ENCODE results near the gene CETN2.

The CETN2 gene

GRCh38 chrX:152869972-152870371 is 39.4 kb upstream of the CETN2 start:
- TF ChIP-seq, protein P1, sequence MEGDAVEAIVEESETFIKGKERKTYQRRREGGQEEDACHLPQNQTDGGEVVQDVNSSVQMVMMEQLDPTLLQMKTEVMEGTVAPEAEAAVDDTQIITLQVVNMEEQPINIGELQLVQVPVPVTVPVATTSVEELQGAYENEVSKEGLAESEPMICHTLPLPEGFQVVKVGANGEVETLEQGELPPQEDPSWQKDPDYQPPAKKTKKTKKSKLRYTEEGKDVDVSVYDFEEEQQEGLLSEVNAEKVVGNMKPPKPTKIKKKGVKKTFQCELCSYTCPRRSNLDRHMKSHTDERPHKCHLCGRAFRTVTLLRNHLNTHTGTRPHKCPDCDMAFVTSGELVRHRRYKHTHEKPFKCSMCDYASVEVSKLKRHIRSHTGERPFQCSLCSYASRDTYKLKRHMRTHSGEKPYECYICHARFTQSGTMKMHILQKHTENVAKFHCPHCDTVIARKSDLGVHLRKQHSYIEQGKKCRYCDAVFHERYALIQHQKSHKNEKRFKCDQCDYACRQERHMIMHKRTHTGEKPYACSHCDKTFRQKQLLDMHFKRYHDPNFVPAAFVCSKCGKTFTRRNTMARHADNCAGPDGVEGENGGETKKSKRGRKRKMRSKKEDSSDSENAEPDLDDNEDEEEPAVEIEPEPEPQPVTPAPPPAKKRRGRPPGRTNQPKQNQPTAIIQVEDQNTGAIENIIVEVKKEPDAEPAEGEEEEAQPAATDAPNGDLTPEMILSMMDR (IDR thresholded peaks at IDR 0.05; ENCODE audit: low read length, missing control alignments), result no peak
- DNase-seq (ENCODE audit: low read depth), result no peak
- no peak overlapping the region for H3K4me3 ChIP-seq (replicated peaks; ENCODE audit: low read depth, low read length)

DNA sequence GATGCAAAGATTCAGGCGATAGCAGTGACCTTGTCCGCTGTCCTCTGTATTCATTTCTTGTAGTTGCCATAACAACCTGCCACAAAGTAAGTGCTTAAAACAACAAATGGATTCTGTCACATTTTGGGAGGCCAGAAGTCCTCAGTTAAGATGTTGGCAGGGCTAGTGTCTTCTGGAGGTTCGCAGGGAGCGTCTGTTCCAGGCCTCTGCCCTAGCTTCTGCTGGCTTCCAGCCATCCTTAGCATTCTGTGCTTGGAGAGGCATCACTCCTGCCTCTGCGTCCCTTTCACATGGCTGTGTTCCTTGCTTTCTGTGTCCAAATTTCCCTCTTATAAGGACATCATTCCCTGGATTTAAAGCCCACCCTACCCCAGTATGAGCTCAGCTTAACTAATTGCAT is 35.8 kb upstream of the CETN2 start:
- H3K4me3 ChIP-seq (replicated peaks; ENCODE audit: low read depth, low read length), result no peak overlapping the region
- DNase-seq (ENCODE audit: low read depth), result no peak
- TF ChIP-seq, protein P1 (IDR thresholded peaks at IDR 0.05; ENCODE audit: low read length, missing control alignments), result no peak

GRCh38 chrX:152865232-152865920 is 34.8 kb upstream of the CETN2 start:
- TF ChIP-seq, protein P1 (IDR thresholded peaks at IDR 0.05; ENCODE audit: low read length, missing control alignments), result no peak
- no peak for DNase-seq (ENCODE audit: low read depth)
- H3K4me3 ChIP-seq (replicated peaks; ENCODE audit: low read depth, low read length), result no peak overlapping the region

- no peak for DNase-seq (ENCODE audit: low read depth)
- TF ChIP-seq, protein P1 (IDR thresholded peaks at IDR 0.05; ENCODE audit: low read length, missing control alignments), result no peak
- H3K4me3 ChIP-seq (replicated peaks; ENCODE audit: low read depth, low read length), result no peak overlapping the region
Measured at GRCh38 chrX:152861826-152862225, 31.3 kb upstream of the CETN2 start.

DNA sequence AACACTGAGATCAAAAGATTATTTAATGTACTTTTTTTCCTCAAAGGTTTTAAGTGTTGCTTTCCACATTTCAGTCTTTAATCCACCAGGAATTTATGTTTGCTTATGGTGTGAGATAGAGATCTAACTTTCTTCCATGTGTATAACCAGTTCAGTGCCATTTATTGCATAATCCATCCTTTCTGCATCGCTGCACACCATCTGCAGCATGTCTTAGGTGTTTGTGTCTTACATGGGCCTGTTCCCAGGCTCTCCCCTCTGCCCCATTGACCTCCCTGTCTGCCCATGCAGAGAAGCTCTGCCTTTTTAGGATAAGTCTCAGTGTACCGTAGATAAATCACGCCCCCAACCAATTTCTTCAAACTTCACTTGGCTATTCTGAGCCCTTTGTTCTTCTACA is 30.6 kb upstream of the CETN2 start:
- DNase-seq (ENCODE audit: low read depth), result peak; percentile 10
- TF ChIP-seq, protein P1 (IDR thresholded peaks at IDR 0.05; ENCODE audit: low read length, missing control alignments), result no peak
- no peak overlapping the region for H3K4me3 ChIP-seq (replicated peaks; ENCODE audit: low read depth, low read length)

DNA sequence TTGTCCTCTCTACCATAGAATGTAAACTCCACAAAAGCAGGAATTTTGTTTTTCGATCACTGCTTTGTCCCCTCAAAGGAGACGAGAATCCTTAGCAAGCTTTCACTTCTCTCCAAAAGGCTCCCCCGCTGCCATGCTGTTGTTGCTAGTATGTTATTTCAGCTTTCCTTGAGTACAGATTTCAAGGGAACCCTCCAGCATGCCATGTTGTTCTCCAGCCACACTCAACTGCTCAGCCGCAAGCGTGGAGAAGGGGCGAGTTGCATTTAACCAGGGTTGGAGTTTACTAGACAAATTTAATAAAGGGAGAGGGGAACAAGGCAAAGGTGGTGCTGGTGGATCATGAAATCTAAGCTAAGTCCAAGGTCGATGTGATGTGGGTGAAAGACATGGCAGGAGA is 23.4 kb upstream of the CETN2 start:
- TF ChIP-seq, protein P1 (IDR thresholded peaks at IDR 0.05; ENCODE audit: low read length, missing control alignments), result no peak
- DNase-seq (ENCODE audit: low read depth), result no peak
- no peak overlapping the region for H3K4me3 ChIP-seq (replicated peaks; ENCODE audit: low read depth, low read length)

GRCh38 chrX:152850465-152850864 is 19.9 kb upstream of the CETN2 start:
- H3K4me3 ChIP-seq (replicated peaks; ENCODE audit: low read depth, low read length), result no peak overlapping the region
- DNase-seq (ENCODE audit: low read depth), result no peak
- TF ChIP-seq, protein P1 (IDR thresholded peaks at IDR 0.05; ENCODE audit: low read length, missing control alignments), result no peak
